Neural cell (in vitro differentiated cells): ENCODE measurements around the gene DOCK2. TPM values are rescaled to one million over a fixed set of nuclear protein-coding genes. Genes with fewer than 3 reads are reported as not detected.

Experiments
- H2AFZ ChIP-seq: fragments of 200-600, 300-800 bp; sonication (generic), shearing (Covaris generic); 2 replicates; pipeline ENCODE4 v1.6.0; 2014; ENCODE audit warnings: low read depth, mild to moderate bottlenecking, antibody characterized with exemption, low read length, moderate library complexity
- H3F3A ChIP-seq: fragments of 200-600 bp; shearing (Covaris generic); 2 replicates; pipeline ENCODE4 v1.6.1; 2016; ENCODE audit warnings: mild to moderate bottlenecking, moderate library complexity, mixed read lengths, antibody characterized with exemption, low read length; ENCODE audit not compliant: insufficient read depth, poor library complexity, severe bottlenecking
- H3K27ac ChIP-seq: fragments of 200-600, 300-800 bp; sonication (generic), shearing (Covaris generic); 2 replicates; pipeline ENCODE4 v1.5.1; 2014; ENCODE audit warnings: mild to moderate bottlenecking, low read length, moderate library complexity
- H3K27me3 ChIP-seq: fragments of 300-800, 200-600 bp; sonication (generic), shearing (Covaris generic); 2 replicates; pipeline ENCODE4 v1.6.0; 2014; ENCODE audit warnings: mild to moderate bottlenecking, low read depth, low read length, moderate library complexity; ENCODE audit not compliant: insufficient read depth
- H3K36me3 ChIP-seq: fragments of 300-800, 200-600 bp; sonication (generic), shearing (Covaris generic); 2 replicates; pipeline ENCODE4 v1.5.1; 2014; ENCODE audit warnings: mild to moderate bottlenecking, antibody characterized with exemption, low read length, moderate library complexity; ENCODE audit not compliant: insufficient read depth
- H3K4me2 ChIP-seq: fragments of 300-800, 200-600 bp; sonication (generic), shearing (Covaris generic); 2 replicates; pipeline ENCODE4 v1.6.0; 2014; ENCODE audit warnings: mild to moderate bottlenecking, low read length
- H3K4me3 ChIP-seq: fragments of 300-800, 200-600 bp; sonication (generic), shearing (Covaris generic); 2 replicates; pipeline ENCODE4 v1.5.1; 2014; ENCODE audit warnings: mild to moderate bottlenecking, low read length, moderate library complexity
- H3K79me2 ChIP-seq: fragments of 200-600 bp; shearing (Covaris generic); replicated peaks from 2 replicates; pipeline ENCODE4 v1.6.0; 2014; ENCODE audit warnings: mild to moderate bottlenecking, low read length, moderate library complexity; ENCODE audit not compliant: insufficient read depth
- H3K9ac ChIP-seq: fragments of 300-800, 200-600 bp; sonication (generic), shearing (Covaris generic); 2 replicates; pipeline ENCODE4 v1.6.1; 2016; ENCODE audit warnings: mild to moderate bottlenecking, low read length, mixed read lengths
- H3K9me2 ChIP-seq: fragments of 200-600 bp; shearing (Covaris generic); 2 replicates; pipeline ENCODE4 v1.6.1; 2016; ENCODE audit warnings: mild to moderate bottlenecking, low read length, mixed read lengths; ENCODE audit not compliant: insufficient read depth
- H3K9me3 ChIP-seq: fragments of 200-600, 300-800 bp; sonication (generic), shearing (Covaris generic); 2 replicates; pipeline ENCODE4 v1.6.1; 2016; ENCODE audit warnings: mild to moderate bottlenecking, mixed run types, low read length, moderate library complexity, mixed read lengths
- H4K20me1 ChIP-seq: fragments of 200-600 bp; shearing (Covaris generic); 2 replicates; pipeline ENCODE4 v1.6.1; 2016; ENCODE audit warnings: mild to moderate bottlenecking, mixed run types; ENCODE audit not compliant: insufficient read depth
- CTCF ChIP-seq: fragments of 450-650 bp; IDR thresholded peaks from 2 replicates; pipeline ENCODE4 v1.5.1; 2014; ENCODE audit warnings: antibody characterized with exemption, mild to moderate bottlenecking, moderate library complexity; ENCODE audit not compliant: poor library complexity, severe bottlenecking
- EP300 ChIP-seq: fragments of 450-650 bp; conservative IDR thresholded peaks from 2 replicates; pipeline ENCODE4 v1.6.1; 2014; ENCODE audit warnings: antibody characterized with exemption, mild to moderate bottlenecking, moderate library complexity; ENCODE audit not compliant: poor library complexity, severe bottlenecking
- EZH2 ChIP-seq: fragments of 200-600, 300-800 bp; shearing (Covaris generic), sonication (generic); IDR thresholded peaks from 2 replicates; pipeline ENCODE4 v1.6.1; 2014; ENCODE audit warnings: antibody characterized with exemption, low read length, borderline replicate concordance, mild to moderate bottlenecking; ENCODE audit not compliant: insufficient read depth, poor library complexity, severe bottlenecking
- MXI1 ChIP-seq: fragments of 450-650 bp; conservative IDR thresholded peaks from 2 replicates; pipeline ENCODE4 v1.6.1; 2014; ENCODE audit warnings: antibody characterized with exemption, mild to moderate bottlenecking; ENCODE audit not compliant: poor library complexity, severe bottlenecking
- POLR2AphosphoS5 ChIP-seq: IDR thresholded peaks from 2 replicates; pipeline ENCODE4 v1.6.1; 2012
- RAD21 ChIP-seq: fragments of 450-650 bp; conservative IDR thresholded peaks from 2 replicates; pipeline ENCODE4 v1.6.1; 2014; ENCODE audit warnings: antibody characterized with exemption, mild to moderate bottlenecking, moderate library complexity
- SMC3 ChIP-seq: fragments of 450-650 bp; conservative IDR thresholded peaks from 2 replicates; pipeline ENCODE4 v1.6.1; 2014; ENCODE audit warnings: antibody characterized with exemption, mild to moderate bottlenecking, moderate library complexity; ENCODE audit not compliant: poor library complexity
- TAF1 ChIP-seq: IDR thresholded peaks from 2 replicates; pipeline ENCODE4 v1.6.1; 2012; ENCODE audit warnings: low read depth
- polyA plus RNA-seq: library from polyadenylated mRNA; depleted of rRNA; stranded (reverse); fragments of >200 nt; gene quantifications from 2 replicates; pipeline ENCODE4 v1.2.3, GENCODE V29; 2014
- TF ChIP-seq, protein P1 (sequence below): IDR thresholded peaks from 2 replicates; pipeline ENCODE4 v1.6.1; 2012; ENCODE audit warnings: borderline replicate concordance

DOCK2 gene
- polyA plus RNA-seq, 1 donor from 2014 or later, result 0.15 TPM

- no peak overlapping the region for H3K4me2 ChIP-seq
- no peaks in the 10 kb centered on the region for H3K27me3 ChIP-seq
- H3K4me3 ChIP-seq, result no peak overlapping the region
- no peak overlapping the region for H3K27ac ChIP-seq
- no peaks in the 10 kb centered on the region for H3F3A ChIP-seq
- no peaks in the 10 kb centered on the region for H3K9me2 ChIP-seq
- no peaks in the 10 kb centered on the region for H4K20me1 ChIP-seq
- H3K79me2 ChIP-seq, result no peaks in the 10 kb centered on the region
- H3K9me3 ChIP-seq, result no peaks in the 10 kb centered on the region
- TF ChIP-seq SMC3 (no peak), EZH2 (no peak), MXI1 (no peak), CTCF (no peak), EP300 (no peak), TAF1 (no peak), POLR2AphosphoS5 (no peak)
- TF ChIP-seq, protein P1, sequence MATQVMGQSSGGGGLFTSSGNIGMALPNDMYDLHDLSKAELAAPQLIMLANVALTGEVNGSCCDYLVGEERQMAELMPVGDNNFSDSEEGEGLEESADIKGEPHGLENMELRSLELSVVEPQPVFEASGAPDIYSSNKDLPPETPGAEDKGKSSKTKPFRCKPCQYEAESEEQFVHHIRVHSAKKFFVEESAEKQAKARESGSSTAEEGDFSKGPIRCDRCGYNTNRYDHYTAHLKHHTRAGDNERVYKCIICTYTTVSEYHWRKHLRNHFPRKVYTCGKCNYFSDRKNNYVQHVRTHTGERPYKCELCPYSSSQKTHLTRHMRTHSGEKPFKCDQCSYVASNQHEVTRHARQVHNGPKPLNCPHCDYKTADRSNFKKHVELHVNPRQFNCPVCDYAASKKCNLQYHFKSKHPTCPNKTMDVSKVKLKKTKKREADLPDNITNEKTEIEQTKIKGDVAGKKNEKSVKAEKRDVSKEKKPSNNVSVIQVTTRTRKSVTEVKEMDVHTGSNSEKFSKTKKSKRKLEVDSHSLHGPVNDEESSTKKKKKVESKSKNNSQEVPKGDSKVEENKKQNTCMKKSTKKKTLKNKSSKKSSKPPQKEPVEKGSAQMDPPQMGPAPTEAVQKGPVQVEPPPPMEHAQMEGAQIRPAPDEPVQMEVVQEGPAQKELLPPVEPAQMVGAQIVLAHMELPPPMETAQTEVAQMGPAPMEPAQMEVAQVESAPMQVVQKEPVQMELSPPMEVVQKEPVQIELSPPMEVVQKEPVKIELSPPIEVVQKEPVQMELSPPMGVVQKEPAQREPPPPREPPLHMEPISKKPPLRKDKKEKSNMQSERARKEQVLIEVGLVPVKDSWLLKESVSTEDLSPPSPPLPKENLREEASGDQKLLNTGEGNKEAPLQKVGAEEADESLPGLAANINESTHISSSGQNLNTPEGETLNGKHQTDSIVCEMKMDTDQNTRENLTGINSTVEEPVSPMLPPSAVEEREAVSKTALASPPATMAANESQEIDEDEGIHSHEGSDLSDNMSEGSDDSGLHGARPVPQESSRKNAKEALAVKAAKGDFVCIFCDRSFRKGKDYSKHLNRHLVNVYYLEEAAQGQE, result no peak
- H3K9ac ChIP-seq, result no peak overlapping the region
- H2AFZ ChIP-seq, result no peak overlapping the region
- no peaks in the 10 kb centered on the region for H3K36me3 ChIP-seq
Measured at GRCh38 chr5:169691471-169691870, 54.4 kb downstream of the DOCK2 start.

DNA sequence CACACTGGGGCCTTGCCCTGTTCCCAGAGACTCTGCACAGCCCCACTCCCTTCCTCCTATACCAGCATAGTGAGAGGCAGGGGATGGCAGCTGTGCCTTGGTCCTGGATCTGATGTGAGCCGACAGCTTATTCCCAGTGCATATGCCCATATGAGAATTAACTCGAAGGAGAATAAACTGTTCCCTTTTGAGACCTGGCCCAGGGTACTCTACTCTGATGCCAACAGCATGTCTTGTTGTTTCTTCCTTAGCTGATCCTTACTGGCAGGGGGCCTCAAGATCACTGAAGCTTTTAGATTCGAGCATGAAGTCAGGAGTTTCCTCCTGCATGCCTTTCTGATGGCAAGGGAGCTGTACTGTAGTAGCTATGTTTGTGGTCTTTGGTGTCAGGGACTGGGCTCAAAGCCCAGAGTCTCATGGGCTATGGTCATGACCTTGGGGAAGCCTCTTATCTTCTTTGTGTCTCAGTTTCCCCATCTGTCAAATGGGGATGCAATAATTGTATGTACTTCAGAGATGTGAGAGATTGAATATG, 57.1 kb downstream of the DOCK2 start:
- no peaks in the 10 kb centered on the region for H3K9me2 ChIP-seq
- H3K4me2 ChIP-seq, result no peak overlapping the region
- TF ChIP-seq RAD21 (no peak), CTCF (no peak), POLR2AphosphoS5 (no peak), SMC3 (no peak), EP300 (no peak), MXI1 (no peak), EZH2 (no peak), TAF1 (no peak)
- TF ChIP-seq, protein P1, result no peak
- no peaks in the 10 kb centered on the region for H4K20me1 ChIP-seq
- no peaks in the 10 kb centered on the region for H3K79me2 ChIP-seq
- no peak overlapping the region for H3K9ac ChIP-seq
- no peaks in the 10 kb centered on the region for H3K9me3 ChIP-seq
- H3K27ac ChIP-seq, result no peak overlapping the region
- H3F3A ChIP-seq, result no peaks in the 10 kb centered on the region
- no peak overlapping the region for H3K4me3 ChIP-seq
- no peaks in the 10 kb centered on the region for H3K27me3 ChIP-seq
- no peak overlapping the region for H2AFZ ChIP-seq
- H3K36me3 ChIP-seq, result no peaks in the 10 kb centered on the region
